CD8-positive, alpha-beta memory T cell (primary cell): ENCODE data around the gene AAR2. TPM values are rescaled to one million over a fixed set of nuclear protein-coding genes. Genes with fewer than 3 reads are reported as not detected.

ENCODE experiments used
- polyA plus RNA-seq: library from polyadenylated mRNA; unstranded; fragments of 300-500 nt; fragmentation: Illumina TruSeq; gene quantifications from one replicate; pipeline ENCODE4 v1.2.3, GENCODE V29; 2021
- total RNA-seq, 2 experiments: library from RNA; stranded (reverse); gene quantifications; one replicate each; pipeline ENCODE4 v1.2.3, GENCODE V29; 2021

The AAR2 gene
- total and polyA plus RNA-seq, 3 experiments from 2014 or later, result 32.1 to 38.2 (median 32.7) TPM

Other genes starting within 250 kb of the AAR2 start
- under 1 TPM; 0.29 to 0.35 TPM for gene EPB41L1, start 81.7 kb upstream of the AAR2 start, total RNA-seq
- gene EPB41L1, start 81.7 kb upstream of the AAR2 start, polyA plus RNA-seq, result not detected
- gene DLGAP4, start 69.9 kb downstream of the AAR2 start, total RNA-seq, result 10 to 100 TPM; 15.5 to 19.1 TPM
- 19.3 TPM for gene DLGAP4, start 69.9 kb downstream of the AAR2 start, polyA plus RNA-seq